Osteoblast (primary cell): ENCODE measurements around the gene RER1. TPM values are rescaled to one million over a fixed set of nuclear protein-coding genes. Genes with fewer than 3 reads are reported as not detected.

Experiments used
- DNase-seq: peaks from one replicate; pipeline ENCODE4 v3.0.0; 2011; ENCODE audit warnings: low spot score, mixed read lengths; ENCODE audit not compliant: insufficient read length; ENCODE audit errors: missing footprints
- H2AFZ ChIP-seq: 2 replicates; pipeline ENCODE4 v1.6.0; 2011; ENCODE audit warnings: mild to moderate bottlenecking, low read length
- H3K27ac ChIP-seq: 2 replicates; pipeline ENCODE4 v1.5.1; 2011; ENCODE audit warnings: mild to moderate bottlenecking, low read depth, low read length, moderate library complexity
- H3K27me3 ChIP-seq: 2 replicates; pipeline ENCODE4 v1.6.0; 2012; ENCODE audit warnings: mild to moderate bottlenecking, control low read depth, inconsistent platforms, low read length, moderate library complexity; ENCODE audit not compliant: insufficient read depth
- H3K36me3 ChIP-seq: 2 replicates; pipeline ENCODE4 v1.5.1; 2011; ENCODE audit warnings: mild to moderate bottlenecking, low read length, control low read depth, moderate library complexity; ENCODE audit not compliant: insufficient read depth
- H3K4me1 ChIP-seq: 2 replicates; pipeline ENCODE4 v1.5.1; 2011; ENCODE audit warnings: mild to moderate bottlenecking, low read length, control low read depth, moderate library complexity; ENCODE audit not compliant: insufficient read depth
- H3K4me2 ChIP-seq: 2 replicates; pipeline ENCODE4 v1.6.0; 2011; ENCODE audit warnings: mild to moderate bottlenecking, low read length; ENCODE audit not compliant: insufficient read depth
- H3K4me3 ChIP-seq: fragments of 200-600 bp; sonication (generic); 3 replicates; pipeline ENCODE4 v1.5.1; 2012; ENCODE audit warnings: mild to moderate bottlenecking, low read length, inconsistent platforms; ENCODE audit not compliant: insufficient read depth
- H3K79me2 ChIP-seq: 2 replicates; pipeline ENCODE4 v1.6.0; 2012; ENCODE audit warnings: mild to moderate bottlenecking, low read length, control low read depth, inconsistent platforms; ENCODE audit not compliant: insufficient read depth
- H3K9me3 ChIP-seq: 2 replicates; pipeline ENCODE4 v1.5.1; 2011; ENCODE audit warnings: low read depth, low read length, control low read depth
- H4K20me1 ChIP-seq: 2 replicates; pipeline ENCODE4 v1.6.0; 2012; ENCODE audit warnings: mild to moderate bottlenecking, low read length, control low read depth; ENCODE audit not compliant: insufficient read depth
- total RNA-seq: library from RNA; depleted of rRNA; stranded (reverse); fragments of >200 nt; gene quantifications from 2 replicates; pipeline ENCODE4 v1.2.3, GENCODE V29; 2012
- TF ChIP-seq, protein P1 (sequence below): IDR thresholded peaks from 2 replicates; pipeline ENCODE4 v1.5.1; 2011; ENCODE audit warnings: mild to moderate bottlenecking, low read depth, low read length, moderate library complexity; ENCODE audit errors: extremely low read depth

The RER1 gene
- total RNA-seq, 1 donor: 95.2 TPM

- Histone ChIP-seq H2AFZ (peak overlapping the region; percentile 47), H4K20me1 (no peaks in the 10 kb centered on the region), H3K27me3 (peaks cover 14% of the 10 kb centered on the region), H3K4me1 (peaks cover 22% of the 10 kb centered on the region), H3K4me2 (no peak overlapping the region), H3K9me3 (no peaks in the 10 kb centered on the region), H3K4me3 (no peak overlapping the region), H3K36me3 (no peaks in the 10 kb centered on the region), H3K27ac (no peak overlapping the region), H3K79me2 (no peaks in the 10 kb centered on the region)
- TF ChIP-seq, protein P1, sequence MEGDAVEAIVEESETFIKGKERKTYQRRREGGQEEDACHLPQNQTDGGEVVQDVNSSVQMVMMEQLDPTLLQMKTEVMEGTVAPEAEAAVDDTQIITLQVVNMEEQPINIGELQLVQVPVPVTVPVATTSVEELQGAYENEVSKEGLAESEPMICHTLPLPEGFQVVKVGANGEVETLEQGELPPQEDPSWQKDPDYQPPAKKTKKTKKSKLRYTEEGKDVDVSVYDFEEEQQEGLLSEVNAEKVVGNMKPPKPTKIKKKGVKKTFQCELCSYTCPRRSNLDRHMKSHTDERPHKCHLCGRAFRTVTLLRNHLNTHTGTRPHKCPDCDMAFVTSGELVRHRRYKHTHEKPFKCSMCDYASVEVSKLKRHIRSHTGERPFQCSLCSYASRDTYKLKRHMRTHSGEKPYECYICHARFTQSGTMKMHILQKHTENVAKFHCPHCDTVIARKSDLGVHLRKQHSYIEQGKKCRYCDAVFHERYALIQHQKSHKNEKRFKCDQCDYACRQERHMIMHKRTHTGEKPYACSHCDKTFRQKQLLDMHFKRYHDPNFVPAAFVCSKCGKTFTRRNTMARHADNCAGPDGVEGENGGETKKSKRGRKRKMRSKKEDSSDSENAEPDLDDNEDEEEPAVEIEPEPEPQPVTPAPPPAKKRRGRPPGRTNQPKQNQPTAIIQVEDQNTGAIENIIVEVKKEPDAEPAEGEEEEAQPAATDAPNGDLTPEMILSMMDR: no peak
- DNase-seq: peak; percentile 97
Measured at GRCh38 chr1:2448098-2448445, 56.4 kb downstream of the RER1 start.

- Histone ChIP-seq H3K36me3 (no peaks in the 10 kb centered on the region), H3K4me3 (no peak overlapping the region), H2AFZ (no peak overlapping the region), H3K9me3 (no peaks in the 10 kb centered on the region), H3K4me2 (no peak overlapping the region), H3K27me3 (peaks cover under 1% of the 10 kb centered on the region), H3K4me1 (peaks cover 22% of the 10 kb centered on the region), H3K79me2 (no peaks in the 10 kb centered on the region), H3K27ac (no peak overlapping the region), H4K20me1 (no peaks in the 10 kb centered on the region)
- DNase-seq: peak; percentile 98
- TF ChIP-seq, protein P1: no peak
Measured at GRCh38 chr1:2449636-2450454, 58.2 kb downstream of the RER1 start.

- peak; percentile 100 for DNase-seq
- peak overlapping the region; percentile 48 for H3K4me2 ChIP-seq
- no peaks in the 10 kb centered on the region for H3K79me2 ChIP-seq
- H3K9me3 ChIP-seq: no peaks in the 10 kb centered on the region
- peak overlapping the region; percentile 73 for H3K27ac ChIP-seq
- no peaks in the 10 kb centered on the region for H3K36me3 ChIP-seq
- no peaks in the 10 kb centered on the region for H4K20me1 ChIP-seq
- TF ChIP-seq, protein P1: no peak
- H3K4me3 ChIP-seq: peak overlapping the region; percentile 13
- peaks cover 22% of the 10 kb centered on the region for H3K4me1 ChIP-seq
- H2AFZ ChIP-seq: no peak overlapping the region
- no peaks in the 10 kb centered on the region for H3K27me3 ChIP-seq
Measured at GRCh38 chr1:2451741-2452140, 60.1 kb downstream of the RER1 start.

DNA sequence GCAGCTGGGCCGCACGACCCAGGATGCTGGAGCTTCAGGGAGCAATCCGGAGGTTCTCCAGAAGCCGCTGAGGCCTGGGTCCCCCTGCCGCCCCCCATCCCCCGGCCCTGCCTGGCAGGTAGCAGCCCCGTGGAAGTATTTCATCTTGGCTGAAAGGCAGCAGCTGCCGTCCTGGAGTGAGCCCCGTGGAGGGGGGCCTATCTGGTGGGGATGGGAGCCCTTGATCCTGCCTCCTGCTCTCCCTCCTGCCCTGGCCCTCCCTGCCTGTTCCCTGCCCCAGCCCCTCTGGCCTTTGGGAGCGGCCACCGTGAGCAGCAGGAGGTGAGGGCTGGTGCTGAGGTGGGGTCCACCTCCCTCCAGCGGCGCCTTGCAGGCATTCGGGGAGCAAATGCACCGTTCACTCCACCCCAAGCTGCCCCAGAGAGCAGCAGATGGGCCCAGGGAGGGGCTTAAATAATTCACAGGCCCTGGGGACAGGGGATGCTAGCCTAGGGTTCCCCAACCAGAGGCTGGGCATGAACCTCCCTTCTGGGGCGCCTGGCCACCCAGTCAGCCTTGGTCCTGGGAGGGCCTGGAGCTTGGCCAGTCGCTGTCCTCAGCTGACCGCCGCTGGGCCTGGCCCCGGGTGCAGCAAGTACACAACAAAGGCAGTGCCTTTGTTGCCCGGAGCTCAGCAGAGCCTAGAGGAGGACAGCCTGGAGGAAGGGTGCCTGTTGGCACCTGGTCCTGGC, 60.7 kb downstream of the RER1 start:
- Histone ChIP-seq H3K4me2 (peak overlapping the region; percentile 48), H2AFZ (peak overlapping the region; percentile 37), H3K79me2 (no peaks in the 10 kb centered on the region), H3K27ac (peak overlapping the region; percentile 73), H3K4me3 (peak overlapping the region; percentile 19), H3K36me3 (no peaks in the 10 kb centered on the region), H4K20me1 (no peaks in the 10 kb centered on the region), H3K27me3 (no peaks in the 10 kb centered on the region), H3K4me1 (peaks cover 19% of the 10 kb centered on the region), H3K9me3 (no peaks in the 10 kb centered on the region)
- TF ChIP-seq, protein P1: no peak
- DNase-seq: peak; percentile 98
